Lower leg skin (tissue), 3 donors: ENCODE measurements around the gene KHK.

Experiments
- CTCF ChIP-seq, 3 donors: fragments of 450-650 bp; IDR thresholded peaks; one replicate each; pipeline ENCODE4 v1.5.1; 2016; ENCODE audit warnings: antibody characterized with exemption in 3 of 3, mild to moderate bottlenecking in 3 of 3, moderate library complexity in 2 of 3
- POLR2A ChIP-seq, 2 donors: fragments of 450-650 bp; IDR thresholded peaks; one replicate each; pipeline ENCODE4 v1.6.1; 2016 to 2017; ENCODE audit warnings: antibody characterized with exemption in 2 of 2, mild to moderate bottlenecking in 1 of 2, moderate library complexity in 1 of 2

DNA sequence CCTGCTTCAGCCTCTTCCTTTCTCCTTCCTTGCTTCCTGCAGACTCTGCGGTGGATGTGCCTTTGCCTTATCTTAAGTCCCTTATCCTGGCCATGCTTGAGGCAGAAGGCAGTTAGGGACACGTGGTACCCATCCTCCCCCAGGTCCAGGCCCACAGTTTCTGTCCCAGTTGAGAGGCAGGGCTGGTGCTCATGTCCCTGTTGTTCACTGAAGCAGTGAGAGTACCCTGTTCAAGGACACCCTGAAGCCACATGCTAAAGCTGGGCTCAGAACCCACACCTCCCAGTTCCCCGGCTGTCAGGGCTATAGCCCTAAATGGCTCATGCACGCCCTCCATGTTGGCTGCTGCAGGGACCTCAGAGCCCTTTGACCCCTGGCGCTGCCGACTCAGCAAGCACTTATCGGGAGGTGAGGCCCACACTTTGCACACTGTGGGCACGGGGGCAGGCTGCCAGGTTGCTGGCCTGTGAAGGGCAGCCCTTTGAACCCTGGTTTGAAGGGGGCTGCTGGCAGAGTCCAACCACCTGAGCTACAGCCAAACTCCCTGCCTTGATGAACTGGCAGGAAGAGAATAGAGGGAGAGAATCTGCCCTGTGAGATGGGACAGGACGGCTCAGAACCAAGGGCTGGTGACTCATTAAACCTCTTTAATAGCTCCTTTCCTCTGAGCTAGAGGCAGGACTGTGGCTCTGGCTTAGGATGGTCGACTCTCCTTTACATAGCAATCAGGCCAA, 6.3 kb downstream of the KHK start:
- TF ChIP-seq CTCF (IDR thresholded peaks at IDR 0.05) = no peak
- no peak for TF ChIP-seq POLR2A (IDR thresholded peaks at IDR 0.05)
